Muscle of back (tissue), 11 donors: Measurements from ENCODE around the gene KCNMB2. TPM values are rescaled to one million over a fixed set of nuclear protein-coding genes. Genes with fewer than 3 reads are reported as not detected.

Experiments used
- DNase-seq, 3 donors: peaks; one replicate each; pipeline versions ENCODE4 v3.0.0 to v3.0.0-alpha.2; 2013
- polyA plus RNA-seq, 10 donors: library from polyadenylated mRNA; unstranded; fragments of 120-200 nt; gene quantifications; one replicate each; pipeline ENCODE4 v1.2.1, GENCODE V29; 2013; ENCODE audit not compliant: insufficient read length in 10 of 10

Gene KCNMB2
- polyA plus RNA-seq, 10 donors, result 11.5 to 29.9 (median 16.9) TPM

DNA sequence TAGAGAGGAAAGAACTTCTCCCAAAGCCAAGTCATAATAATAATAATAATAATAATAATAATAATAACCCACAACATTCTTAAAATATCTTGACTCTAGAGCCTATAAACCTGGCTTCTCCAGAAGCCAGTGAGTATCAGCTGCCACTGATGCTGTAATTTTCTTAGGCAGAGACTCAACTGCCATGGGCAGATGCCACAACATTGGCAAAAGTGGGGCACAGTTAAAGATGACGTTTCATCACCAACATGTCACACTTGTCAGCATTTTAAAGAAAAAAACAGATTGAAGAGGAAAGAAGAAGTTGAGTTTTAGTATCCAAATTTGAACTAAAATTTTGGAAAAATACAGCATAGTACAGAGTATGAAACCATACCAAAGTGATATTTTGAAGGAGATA is 270.4 kb downstream of the KCNMB2 start:
- no peak for DNase-seq

DNA sequence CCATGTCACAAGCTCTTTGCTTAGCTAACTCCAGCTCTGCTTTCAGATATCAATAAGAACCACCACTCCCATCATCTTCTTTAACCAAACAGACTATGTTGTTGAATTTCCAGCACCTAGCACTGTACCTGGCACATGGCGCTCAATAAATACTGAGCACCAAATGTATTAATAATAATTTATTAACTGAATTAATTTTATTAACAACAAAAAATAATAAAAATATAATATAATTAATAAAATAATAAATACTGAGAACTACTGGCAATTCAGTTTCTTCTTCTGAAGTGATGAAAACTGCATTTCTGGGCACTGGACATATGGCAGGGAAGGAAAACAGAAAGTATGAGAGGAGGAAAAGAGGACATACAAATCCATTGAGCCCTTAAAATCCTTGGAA is 271.5 kb downstream of the KCNMB2 start:
- DNase-seq, result no peak

DNA sequence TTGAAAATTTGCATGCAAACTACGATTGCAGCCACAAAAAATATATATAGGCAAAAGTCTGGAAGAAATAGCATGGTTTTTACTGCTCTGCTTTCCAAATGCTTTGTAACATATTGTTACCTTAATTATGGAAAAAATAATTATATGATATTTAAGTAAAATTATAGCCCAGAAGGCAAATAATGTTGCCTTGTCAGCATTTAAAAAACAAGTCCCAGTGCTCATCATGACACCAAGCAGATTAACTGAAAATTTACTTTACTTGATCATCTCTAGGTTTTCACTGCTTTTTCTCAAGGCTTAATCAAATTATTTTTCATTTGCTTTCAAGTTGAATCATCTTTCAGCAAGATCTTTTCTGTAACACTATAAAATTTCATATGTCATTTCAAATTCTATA is 272.5 kb downstream of the KCNMB2 start:
- no peak for DNase-seq

DNA sequence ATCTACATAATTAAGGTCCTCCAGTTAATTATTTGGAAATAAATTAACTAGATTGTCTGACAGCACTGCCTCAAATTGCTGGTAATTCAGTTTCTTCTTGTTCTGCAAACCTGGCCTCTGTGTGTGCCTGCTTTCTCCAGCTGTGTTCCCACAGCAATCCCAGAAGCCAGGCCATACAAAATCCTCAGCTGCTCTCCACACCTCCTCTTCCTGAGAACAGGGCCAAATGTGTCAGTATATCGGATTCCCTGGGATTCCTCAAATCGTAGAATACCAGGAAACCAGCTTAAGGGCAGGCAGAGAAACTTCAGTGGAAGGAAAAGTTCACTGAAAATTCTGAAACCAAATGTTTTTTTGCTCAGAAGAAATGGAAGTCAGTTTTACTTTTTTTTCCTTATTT is 273.9 kb downstream of the KCNMB2 start:
- DNase-seq, result peak; percentile 57 to 88 (median 67)

DNA sequence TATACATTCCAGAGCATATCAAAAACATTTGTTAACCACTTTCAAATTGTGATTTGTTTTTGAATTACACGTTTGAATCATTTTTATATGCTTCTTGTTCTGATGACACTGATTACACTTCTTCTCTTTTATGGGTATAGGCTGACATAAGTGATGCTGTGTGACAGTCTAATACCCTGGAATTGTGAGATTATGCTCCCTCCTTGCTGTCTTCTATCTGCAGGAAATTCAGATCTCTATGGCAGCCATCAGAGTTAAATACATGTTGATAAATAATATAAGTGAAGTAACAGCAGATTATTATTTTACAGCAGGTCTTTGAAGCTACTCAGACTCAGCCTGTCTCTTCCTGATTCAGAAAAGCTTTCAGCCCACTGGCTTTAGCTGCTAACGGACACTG is 286.5 kb downstream of the KCNMB2 start:
- no peak for DNase-seq

DNA sequence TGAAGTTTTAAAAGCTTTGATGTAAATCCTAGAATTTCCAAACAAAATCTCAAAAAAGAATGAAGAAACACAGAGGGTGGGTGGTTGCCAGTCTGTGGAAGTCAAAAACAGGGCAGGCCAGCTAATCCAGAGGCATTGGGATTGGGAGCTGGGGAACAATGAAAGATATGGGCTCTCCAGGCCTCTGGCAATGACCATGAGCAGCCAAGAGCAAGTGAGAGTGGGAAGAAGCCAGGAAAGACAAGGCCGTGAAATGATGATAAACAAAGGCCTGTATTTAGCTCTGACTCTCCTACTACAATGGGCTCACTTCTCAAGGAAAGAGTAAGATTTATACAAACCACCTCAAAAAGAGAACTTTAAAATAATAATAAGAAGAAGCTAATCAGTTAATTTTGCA is 286.9 kb downstream of the KCNMB2 start:
- DNase-seq, result no peak

DNA sequence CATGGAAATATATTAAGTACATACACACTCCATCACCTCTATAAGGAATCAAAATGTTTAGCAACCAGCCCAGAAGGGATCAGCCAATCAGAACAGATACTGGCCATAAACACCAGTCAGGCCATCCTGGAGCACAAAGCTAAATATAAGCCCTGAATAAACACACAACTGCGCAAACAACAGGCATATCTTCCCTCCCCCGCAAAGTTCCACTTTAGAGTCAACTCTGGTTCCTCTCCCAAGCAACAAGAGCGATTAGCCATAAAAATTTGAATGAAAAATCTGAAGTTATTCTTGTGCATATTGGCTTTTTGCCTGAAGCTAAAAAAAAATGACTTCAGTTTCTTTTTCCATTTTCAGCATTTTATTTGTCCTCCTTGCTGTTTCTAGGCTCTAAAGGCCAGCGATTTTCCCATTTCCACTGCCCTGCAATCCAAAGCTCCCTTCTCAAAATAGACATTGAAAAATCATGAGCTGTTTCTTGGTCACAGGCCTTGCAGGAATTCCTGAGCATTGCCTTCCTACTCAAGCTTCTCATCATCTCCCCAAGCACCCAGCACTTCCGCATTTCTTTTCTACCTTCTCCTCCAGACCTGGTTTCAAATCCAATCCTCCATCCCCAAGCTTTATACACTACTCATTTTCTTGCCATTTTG is 287.5 kb downstream of the KCNMB2 start:
- peak in 2 of 3 donors; percentile 36 to 65 for DNase-seq

DNA sequence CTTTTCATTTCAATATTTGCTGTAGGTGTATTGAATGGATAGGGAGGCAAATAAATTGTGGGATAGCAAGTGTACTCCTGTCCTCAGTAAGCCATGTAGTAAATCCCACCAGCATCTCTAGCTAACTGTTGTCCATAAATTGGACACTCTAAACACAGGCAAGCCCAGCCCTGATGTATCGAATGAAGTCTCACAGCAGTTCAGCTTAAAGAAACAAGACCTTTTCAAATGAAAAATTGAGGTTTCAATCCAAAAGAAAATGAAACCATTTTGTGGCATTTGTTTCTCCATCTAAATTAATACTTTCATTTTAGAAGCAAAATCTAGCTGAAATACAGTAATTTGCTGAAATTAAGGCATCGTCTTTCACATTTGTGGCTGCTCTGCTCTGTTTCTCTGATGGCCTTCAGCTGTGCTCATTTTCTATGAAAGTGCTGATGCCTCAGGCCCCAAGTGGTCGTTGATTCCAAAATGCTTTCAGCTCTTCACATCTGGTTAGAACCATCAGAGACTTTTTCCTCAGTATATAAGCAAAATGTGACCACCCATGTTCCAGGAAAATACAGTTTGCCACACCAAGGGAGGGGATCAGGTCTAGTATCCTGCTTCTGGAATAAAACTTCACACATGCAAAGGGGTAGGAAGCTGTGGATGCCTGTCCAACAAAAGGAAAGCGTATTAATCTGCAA is 290.3 kb downstream of the KCNMB2 start:
- DNase-seq, result peak in 2 of 3 donors; percentile 48 to 79

DNA sequence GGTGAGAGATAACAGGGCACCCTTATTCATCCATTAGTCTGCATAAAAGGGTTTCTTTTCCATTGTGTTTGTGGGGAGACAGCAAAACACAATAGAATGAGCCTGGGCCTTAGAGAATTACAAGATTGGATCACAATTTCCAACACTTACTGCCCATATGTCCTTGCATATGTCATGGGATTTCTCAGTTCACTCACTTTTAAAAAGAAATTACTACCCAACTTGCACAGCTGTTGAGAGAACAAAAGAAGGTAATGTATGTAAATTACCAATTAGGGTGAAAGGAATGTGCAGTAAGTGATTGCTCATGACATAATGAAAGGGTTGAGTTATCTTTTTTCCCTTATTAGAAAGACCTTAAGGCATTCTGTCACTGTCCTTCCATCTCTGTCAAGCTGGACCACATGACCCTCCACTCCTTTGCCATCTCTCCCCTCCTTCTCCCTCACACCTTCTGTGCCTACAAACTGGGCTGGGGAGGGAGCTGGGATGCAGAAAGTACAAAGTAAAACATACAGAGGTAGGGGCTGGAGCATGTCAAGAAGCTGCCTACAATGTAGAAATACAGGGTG is 291.1 kb downstream of the KCNMB2 start:
- no peak for DNase-seq

DNA sequence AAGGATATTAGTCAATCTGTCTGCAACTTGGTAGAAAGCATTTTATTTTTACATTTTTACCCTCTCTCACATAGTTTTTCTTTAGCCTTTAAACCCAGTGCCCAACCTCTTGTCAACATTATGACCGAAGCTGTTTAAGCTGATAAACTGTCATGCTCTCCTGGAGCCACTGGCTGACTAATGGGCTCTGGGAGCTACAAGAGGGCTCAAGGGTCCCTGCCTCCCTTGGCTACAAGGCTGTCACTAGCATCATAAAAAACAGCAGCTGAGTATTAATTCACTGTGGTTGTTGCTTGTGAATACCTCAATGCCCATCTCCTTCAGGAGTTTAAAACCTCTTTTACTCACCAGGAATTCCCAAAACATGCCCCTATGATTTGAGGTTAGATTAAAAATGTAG is 297.5 kb downstream of the KCNMB2 start:
- no peak for DNase-seq

DNA sequence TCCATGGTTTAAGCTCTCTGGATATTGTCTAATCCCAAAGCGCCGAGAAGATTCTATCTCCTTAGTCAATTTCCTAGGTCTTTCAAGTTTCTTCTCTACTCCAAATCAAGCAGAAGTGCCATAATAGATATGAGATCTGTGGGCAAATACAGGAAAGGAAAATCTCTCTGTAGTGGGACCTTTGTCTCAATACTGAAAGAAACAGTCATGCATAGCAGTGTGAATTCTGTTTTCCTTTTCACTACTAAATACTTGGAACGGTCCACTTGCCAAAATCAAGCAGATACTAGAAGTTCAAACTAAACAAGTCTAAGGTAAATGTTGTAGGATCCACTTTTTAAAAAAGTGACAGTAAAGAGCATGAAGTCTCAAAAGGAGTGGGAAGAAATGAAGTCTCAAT is 298.8 kb downstream of the KCNMB2 start:
- no peak for DNase-seq

DNA sequence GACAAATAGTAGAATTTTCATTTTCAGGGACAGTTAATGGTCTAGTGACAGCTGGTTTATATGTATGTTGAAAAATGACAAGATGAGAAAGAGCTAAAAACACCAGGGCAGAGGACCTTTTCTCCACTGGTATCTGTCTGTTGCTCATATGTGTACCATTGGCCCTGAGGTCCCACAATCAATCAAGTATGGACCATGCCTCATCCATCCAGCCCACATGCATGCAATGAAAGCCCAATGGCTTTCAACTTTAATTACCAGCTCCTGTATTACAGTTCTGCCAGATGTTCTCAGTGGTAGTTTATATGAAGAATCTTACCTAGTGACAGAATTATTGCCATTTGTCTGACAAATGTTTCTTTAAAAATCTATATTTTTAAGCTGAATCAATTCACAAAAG is 301.3 kb downstream of the KCNMB2 start:
- no peak for DNase-seq

DNA sequence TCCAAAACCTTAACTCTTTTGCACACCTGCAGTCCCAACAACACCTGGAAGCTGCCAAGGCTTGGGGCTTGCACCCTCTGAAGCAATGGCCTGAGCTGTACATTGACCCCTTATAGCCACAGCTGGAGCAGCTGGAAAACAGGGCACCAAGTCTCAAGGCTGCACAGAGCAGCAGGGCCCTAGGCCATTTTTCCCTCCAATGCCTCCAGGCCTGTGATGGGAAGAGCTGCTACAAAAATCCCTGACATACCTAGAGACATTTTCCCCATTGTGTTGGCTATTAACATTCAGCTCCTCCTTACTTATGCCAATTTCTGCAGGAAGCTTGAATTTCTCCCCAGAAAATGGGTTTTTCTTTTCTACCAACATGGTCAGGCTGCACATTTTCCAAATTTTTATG is 304.4 kb downstream of the KCNMB2 start:
- no peak for DNase-seq

DNA sequence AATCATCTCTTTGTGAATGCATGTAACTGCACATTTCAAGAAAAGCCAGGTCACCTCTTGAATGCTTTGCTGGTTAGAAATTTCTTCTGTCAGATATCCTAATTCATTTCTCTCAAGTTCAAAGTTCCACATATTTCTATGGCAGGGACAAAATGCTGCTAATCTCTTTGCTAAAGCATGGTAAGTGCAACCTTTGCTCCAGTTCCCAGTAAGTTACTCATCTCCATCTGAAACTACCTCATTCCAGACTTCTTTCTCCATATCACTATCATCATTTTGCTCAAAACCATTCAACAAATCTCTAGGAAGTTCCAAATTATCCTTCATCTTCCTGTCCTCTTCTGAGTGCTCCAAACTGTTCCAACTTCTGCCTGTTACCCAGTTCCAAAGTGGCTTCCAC is 304.8 kb downstream of the KCNMB2 start:
- DNase-seq, result no peak

DNA sequence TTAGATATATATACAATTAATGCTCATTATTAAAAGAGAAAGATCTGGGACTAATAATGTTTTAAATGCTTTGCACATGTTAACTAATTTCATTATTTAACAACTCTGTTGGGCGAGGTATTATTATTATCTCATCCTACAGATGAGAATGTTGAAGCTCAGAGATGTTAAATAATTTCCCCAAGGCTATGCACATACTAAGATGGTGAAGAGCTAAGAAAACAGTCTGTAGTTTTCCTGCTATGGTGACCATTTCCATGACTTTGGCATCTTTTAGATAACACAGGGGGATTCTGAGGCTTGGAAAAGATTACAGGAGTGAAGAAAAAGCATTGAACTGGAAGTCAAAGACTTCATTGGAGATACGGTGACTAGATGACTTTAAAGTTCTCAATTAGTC is 308.7 kb downstream of the KCNMB2 start:
- DNase-seq, result no peak

DNA sequence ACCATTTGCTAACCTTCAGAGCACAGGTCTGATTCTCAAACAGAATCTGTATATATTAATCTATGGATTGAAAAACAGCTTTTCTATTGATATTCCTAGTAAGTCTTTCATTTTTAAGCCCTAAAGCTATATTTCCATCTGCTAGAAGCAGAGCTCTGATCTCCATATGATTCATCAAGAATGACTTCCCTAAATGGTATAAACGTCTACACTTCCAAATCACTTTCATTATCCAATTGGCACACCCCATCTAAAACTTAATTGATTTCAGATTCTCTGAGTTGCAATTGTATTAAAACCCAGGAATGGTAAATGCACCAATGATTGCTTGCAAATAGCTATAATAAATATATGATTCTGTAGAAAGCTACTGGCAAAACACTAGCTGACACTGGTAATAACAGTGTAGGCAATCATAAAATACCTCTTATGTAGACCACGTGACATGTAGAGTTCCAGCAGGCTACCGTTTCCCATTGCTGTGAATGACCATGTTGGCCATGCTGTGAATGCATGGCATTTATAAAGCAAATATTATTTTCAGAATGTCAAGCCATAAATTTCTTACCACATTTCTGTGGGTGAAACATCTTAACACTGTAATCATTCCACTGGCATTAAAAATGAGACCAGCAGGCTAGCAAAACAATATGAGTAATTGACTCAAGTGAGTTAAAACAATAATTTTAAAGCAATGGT is 309.3 kb downstream of the KCNMB2 start:
- DNase-seq, result no peak

DNA sequence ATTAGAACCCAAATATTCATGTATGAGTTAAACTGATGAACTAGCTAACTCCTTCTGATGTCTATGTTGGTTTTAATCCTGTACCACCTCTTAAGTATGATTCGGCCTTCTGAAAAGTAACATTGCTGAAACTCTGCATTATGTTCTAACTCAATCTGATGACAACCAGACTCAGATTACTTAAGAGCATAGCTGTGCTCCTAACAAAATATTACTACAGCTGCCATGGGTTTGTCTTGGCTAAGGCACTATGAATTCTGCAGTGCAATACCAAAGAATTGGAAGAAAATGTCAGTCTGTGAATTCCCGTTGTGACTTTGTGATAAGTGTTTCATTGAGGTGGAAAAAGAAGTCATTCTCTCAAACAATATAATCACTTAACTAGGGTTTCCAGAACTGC is 311.0 kb downstream of the KCNMB2 start:
- peak; percentile 57 to 75 (median 74) for DNase-seq

DNA sequence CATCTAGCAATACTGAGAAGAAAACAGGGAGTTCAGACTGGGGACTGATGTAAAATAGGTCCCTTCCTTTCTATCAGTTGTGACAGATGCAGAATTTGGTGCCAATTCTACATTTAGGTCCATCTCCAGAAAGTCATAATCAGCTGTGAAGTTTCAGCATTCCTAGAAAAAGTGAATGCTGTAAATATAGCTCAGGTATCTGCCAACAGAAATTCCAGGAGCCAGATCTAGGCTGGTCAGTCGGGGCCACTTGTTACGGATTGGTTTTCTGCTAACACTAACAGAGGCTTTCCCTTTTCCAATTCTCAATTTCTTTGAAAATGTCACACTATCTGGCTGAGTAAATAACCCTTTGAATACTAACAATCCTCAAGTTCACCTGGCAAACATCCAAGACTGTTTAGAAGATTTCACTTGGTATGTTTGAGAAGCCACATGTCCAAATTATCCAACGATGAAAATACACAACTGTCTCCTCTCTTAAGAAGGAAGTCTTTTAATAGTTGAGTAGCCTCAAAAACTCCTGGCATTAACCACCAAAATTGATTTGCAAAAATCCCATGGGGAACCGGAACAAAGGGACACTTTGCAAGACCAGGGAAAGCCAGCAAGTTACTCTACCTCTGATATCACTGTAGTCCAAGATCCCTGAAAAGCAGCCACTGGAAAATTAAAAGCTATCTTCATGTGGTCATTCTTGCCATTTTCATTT is 313.1 kb downstream of the KCNMB2 start:
- peak in 1 of 3 donors; percentile 31 for DNase-seq

DNA sequence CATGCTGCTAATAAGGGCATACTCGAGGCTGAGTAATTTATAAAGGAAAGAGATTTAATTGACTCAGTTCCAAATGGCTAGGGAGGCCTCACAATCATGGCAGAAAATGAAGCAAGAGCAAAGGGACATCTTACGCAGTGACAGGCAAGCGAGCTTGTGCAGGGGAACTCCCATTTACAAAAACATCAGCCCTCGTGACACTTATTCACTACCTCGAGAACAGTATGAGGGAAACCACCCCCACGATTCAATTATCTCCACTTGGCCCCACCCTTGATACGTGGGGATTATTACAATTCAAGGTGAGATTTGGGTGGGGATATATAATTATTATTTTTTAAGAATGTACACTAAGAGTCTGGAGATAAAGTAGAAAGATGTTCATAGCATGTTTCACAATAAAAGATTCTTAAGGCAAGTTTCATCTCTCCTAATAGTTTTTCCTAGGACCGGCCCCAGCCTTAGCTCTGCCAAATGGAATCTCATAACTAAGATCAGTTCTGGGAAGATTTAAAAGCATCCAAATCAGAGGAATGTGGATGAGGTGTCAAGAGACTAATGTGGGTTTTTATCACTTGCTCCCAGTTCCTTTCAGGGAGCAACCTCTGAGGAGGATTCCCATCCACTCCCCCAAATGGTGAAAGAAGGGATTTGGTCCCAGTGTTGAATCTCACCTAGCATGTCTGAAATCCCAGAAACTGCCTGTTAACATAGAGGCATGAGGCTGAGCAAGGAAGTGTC is 314.4 kb downstream of the KCNMB2 start:
- peak in 1 of 3 donors; percentile 55 for DNase-seq

DNA sequence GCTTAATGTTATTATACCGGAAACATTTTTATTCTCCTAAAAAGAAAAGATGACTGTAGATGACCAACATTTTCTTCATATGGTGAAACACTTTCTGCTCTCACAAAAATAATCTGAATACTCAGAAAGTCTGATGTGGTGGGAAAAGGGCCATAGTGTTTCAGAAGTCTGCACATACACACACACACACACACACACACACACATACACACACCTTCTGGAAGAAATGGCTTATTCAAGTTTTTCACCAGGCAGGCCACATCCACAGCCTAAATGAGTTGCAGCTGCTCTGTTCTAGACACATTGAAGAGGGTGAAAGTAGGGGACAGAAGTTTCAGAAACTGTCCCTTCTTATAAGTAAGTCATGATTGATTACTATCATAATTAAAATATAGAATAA is 315.3 kb downstream of the KCNMB2 start:
- DNase-seq, result peak in 1 of 3 donors; percentile 42

DNA sequence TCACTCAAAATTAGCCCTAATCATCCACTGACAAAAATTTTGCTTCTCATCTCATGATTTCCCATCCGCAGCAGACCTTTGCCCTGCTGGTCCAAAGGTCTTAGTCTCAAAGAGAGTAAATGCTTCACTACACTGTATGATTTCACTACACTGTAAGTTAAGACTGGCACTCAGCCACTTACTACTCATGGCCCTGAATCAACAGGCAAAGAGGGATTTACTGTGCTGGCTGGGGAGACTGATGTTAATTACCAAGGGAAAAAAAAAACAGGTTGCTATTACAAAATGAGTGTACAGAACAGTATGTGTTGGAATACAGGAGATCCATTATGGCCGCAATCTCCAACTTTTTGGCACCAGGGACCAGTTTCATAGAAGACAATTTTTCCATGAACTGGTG is 320.6 kb downstream of the KCNMB2 start:
- DNase-seq, result no peak
